ENCODE measurements around the gene FMN2.

The FMN2 gene

DNA sequence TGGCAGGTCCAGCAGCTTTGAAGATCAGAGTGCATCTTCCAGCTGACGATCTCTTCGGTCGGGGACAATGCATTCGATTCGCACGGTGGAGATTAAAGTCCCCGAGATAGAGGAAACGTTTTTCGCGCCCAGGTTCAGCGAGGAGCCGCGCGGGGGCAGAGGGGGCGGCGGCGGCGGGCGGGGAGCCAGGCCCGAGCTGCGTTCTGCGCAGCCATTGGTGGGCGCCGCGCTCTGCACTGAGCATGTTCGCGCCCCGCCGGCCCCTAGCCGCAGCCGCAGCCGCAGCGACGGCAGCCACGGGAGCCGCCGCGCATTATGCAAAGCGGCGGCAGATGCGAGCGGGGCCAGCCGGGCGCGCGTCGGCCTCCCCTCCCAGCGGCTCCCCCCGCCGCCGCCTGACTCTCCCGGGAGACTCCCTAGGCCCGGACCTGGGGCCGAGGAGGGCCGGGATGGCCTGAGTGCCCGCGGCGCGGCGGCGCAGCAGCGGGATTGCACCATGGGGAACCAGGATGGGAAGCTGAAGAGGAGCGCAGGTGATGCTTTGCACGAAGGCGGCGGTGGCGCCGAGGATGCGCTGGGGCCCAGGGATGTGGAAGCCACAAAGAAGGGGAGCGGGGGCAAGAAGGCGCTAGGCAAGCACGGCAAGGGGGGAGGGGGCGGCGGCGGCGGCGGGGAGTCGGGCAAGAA, at the start of gene FMN2:
FMN2 (plus strand) TSS at position 270 of the 687 bp plus-strand sequence; CDS start at position 497, 227 bp downstream.
- no peak for DNase-seq (ENCODE audit: low read depth in 1 of 2, low spot score in 1 of 2)

DNA sequence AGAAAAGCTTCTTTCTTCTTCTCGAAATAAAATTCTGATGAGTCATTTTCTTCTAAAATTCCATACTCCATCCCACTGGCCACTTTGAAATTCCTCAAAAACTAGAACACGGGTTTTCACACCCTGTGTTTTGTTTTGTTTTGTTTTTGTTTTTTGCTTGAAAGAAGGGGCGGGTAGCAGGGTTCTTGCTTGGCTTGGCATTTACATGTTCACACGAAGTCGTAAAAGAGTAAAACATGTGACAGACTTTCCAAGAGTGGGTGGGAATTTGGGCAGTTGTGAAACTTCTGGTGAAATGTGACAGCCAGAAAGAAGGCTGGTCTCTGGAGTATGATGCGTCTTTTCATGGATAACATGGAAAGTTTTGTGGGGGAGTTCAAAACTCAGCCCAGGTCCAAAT, 47.1 kb upstream of the FMN2 start:
- DNase-seq (ENCODE audit: low read depth in 1 of 2, low spot score in 1 of 2), result no peak

DNA sequence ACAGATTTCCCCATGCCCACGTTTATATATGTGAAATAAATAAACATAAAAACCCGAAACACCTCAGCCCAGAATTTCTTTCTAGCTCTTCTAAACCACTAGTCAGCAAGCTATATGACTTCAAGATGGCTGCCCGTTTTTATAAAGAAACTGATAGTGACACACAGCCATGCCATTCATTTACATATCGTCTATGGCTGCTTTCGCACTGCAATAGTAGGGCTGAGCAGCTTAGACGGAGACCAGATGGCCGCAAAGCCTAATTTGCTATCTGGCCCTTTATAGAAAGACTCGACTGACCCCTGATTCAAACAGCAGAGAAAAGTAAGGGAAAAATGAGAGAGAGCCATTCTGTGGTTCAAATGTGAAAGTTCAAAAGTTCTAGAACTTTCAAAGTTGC, 45.7 kb upstream of the FMN2 start:
- DNase-seq (ENCODE audit: low read depth in 1 of 2, low spot score in 1 of 2), result no peak

DNA sequence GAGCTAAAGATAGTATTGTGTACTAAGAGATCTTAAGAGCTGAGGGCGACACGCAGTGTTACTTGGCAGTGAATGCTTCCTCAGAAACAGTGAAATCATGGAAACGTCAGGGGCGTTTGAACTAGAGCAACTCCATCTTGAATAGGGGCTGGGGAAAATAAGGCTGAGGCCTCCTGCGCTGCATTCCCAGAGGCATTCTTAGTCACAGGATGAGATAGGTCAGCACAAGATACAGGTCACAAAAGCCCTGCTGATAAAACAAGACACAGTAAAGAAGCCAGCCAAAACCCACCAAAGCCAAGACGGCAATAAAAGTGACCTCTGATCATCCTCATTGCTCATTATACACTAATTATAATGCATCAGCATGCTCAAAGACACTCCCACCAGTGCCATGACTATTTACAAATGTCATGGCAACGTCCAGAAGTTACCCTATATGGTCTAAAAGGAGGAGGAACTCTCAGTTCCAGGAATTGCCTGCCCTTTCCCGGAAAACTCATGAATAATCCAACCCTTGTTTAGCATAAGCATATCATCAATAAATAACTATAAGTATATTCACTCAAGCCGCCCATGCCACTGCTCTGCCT, 37.5 kb upstream of the FMN2 start:
- DNase-seq (ENCODE audit: low read depth in 1 of 2, low spot score in 1 of 2), result no peak

DNA sequence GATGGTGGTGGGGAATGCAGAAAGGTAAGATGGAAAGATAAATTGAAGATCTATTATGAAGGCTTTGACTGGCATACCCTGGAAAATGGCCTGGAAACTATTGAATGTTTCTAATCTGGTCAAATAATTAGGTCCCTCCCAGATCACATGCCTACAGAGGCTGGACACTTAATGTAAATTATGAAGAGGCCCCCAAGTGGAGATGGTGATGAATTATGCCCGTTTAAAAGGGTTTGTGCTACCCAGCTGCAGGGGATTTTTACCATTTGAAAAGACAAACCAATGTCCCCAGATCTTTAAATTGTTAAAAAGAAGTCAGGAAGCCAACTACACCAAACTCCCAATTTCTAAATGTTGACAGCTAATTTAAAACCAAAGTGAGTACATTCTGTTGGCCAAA, 35.7 kb upstream of the FMN2 start:
- no peak for DNase-seq (ENCODE audit: low read depth in 1 of 2, low spot score in 1 of 2)

- DNase-seq (ENCODE audit: low read depth in 1 of 2, low spot score in 1 of 2), result no peak
These were observed 35.3 kb upstream of the FMN2 start for GRCh38 chr1:240056350-240056749.

DNA sequence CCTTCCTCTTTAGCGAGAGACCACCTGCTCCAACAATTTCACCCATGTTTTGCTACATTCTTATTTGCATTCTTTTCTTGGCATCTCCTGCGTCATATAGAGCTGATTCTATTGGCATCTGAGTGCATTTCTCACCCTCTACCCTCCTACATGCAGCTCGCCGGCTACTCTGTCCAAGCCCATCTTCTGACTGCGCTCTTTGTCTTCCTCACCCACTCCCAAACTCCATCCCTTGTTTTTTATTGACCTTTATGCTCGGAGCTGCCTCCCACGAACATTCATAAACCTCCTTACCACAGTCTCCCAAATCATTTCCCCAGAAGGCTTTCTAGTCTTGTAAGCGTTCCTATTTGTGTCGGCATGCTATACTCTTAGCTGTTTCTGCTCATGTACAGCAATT, 33.6 kb upstream of the FMN2 start:
- no peak for DNase-seq (ENCODE audit: low read depth in 1 of 2, low spot score in 1 of 2)

- no peak for DNase-seq (ENCODE audit: low read depth in 1 of 2, low spot score in 1 of 2)
These were observed 22.7 kb upstream of the FMN2 start for GRCh38 chr1:240068961-240069360.

- DNase-seq (ENCODE audit: low read depth in 1 of 2, low spot score in 1 of 2), result no peak
These were observed 21.5 kb upstream of the FMN2 start for GRCh38 chr1:240070188-240070587.

GRCh38 chr1:240073097-240073496, 18.6 kb upstream of the FMN2 start:
- no peak for DNase-seq (ENCODE audit: low read depth in 1 of 2, low spot score in 1 of 2)

GRCh38 chr1:240074422-240074821, 17.3 kb upstream of the FMN2 start:
- DNase-seq (ENCODE audit: low read depth in 1 of 2, low spot score in 1 of 2), result no peak

- DNase-seq (ENCODE audit: low read depth in 1 of 2, low spot score in 1 of 2), result no peak
These were observed 16.8 kb upstream of the FMN2 start for GRCh38 chr1:240074908-240075307.

GRCh38 chr1:240084337-240084736, 7.3 kb upstream of the FMN2 start:
- DNase-seq (ENCODE audit: low read depth in 1 of 2, low spot score in 1 of 2), result no peak

DNA sequence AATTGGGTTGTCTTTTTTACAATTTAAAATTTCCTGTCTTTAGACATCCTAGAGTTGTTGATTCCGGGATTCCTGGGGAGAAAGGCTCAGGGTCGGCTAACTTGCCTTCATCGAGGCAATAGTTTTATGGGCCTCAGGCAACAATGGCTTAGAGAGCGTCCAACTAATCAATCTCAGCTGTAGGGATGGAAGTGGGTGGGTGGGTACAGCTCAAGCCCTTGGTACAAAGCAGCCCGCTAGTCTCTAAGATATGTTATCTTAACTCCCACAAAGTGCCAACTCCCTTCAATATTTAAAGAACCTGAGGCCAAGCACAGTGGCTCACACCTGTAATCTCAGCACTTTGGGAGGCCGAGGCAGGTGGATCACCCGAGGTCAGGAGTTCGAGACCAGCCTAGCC, 6.9 kb upstream of the FMN2 start:
- no peak for DNase-seq (ENCODE audit: low read depth in 1 of 2, low spot score in 1 of 2)

- DNase-seq (ENCODE audit: low read depth in 1 of 2, low spot score in 1 of 2), result no peak
These were observed 5.0 kb upstream of the FMN2 start for GRCh38 chr1:240086726-240087125.

DNA sequence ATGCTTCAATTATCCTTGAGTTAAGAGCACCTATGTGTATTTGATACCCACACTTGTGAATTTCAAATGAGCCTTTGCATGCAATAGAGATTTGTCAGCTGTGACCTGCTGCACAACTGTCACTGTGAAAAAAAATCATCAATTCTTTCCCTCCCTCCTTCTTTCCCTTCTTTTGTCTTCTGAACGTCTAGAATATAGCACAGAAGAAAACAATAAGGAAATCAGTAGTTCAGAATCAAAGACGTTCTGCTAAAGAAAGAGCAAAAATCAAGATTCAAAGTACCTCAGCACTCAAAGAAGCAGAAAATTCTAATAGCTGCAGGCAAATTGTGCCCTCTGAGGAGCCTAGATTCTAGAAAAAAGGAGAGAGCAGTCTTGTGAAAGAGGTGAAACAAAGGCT, 1.7 kb upstream of the FMN2 start:
- no peak for DNase-seq (ENCODE audit: low read depth in 1 of 2, low spot score in 1 of 2)

DNA sequence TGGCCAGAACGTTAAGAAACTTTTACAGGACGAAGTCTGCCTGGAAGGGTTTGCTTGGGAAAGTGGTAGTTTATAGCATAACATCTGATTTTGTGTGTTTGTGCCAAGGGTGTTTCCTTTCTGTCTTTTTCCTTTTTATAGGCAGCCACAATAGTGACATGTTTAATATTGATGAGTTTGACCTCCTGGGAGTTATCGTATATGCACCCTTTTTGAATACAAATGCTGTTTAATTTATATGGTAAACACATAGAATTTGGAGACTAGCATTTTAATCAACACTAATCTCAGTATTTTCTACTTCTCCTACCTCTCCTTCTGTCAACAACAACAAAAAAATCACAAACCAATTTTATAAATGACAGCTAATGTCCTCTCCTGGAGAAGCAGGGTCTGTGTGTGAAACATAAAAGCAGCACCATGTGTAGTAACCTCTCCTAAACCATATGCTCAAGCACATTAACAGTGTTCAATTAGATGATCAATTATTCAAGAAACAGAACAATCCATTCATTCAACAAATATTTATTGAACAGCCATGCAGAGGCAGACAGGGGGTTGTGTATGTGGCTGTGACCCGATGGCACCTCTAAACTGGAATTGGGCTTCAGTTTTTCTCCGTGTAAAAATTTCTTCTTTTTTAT, 604 bp upstream of the FMN2 start:
- no peak for DNase-seq (ENCODE audit: low read depth in 1 of 2, low spot score in 1 of 2)

DNA sequence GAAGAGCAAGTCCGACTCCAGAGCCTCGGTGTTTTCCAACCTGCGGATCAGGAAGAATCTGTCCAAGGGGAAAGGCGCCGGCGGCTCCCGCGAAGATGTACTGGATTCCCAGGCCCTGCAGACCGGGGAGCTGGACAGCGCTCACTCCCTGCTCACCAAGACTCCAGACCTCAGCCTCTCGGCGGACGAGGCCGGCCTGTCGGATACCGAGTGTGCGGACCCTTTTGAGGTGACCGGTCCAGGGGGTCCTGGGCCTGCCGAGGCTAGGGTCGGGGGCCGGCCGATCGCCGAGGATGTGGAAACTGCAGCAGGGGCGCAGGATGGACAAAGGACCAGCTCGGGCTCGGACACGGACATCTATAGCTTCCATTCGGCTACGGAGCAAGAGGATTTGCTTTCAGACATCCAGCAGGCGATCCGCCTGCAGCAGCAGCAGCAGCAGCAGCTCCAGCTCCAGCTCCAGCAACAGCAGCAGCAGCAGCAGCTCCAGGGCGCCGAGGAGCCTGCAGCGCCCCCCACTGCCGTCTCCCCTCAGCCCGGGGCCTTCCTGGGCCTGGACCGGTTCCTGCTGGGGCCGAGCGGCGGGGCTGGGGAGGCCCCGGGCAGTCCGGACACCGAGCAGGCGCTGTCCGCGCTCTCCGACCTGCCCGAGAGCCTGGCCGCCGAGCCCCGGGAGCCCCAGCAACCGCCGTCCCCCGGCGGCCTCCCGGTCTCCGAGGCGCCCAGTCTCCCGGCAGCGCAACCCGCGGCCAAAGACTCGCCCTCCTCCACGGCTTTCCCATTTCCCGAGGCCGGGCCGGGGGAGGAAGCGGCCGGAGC, 827 bp downstream of the FMN2 start:
- DNase-seq (ENCODE audit: low read depth in 1 of 2, low spot score in 1 of 2), result no peak

- DNase-seq (ENCODE audit: low read depth in 1 of 2, low spot score in 1 of 2), result no peak
These were observed 1.7 kb downstream of the FMN2 start for GRCh38 chr1:240093120-240093961.

DNA sequence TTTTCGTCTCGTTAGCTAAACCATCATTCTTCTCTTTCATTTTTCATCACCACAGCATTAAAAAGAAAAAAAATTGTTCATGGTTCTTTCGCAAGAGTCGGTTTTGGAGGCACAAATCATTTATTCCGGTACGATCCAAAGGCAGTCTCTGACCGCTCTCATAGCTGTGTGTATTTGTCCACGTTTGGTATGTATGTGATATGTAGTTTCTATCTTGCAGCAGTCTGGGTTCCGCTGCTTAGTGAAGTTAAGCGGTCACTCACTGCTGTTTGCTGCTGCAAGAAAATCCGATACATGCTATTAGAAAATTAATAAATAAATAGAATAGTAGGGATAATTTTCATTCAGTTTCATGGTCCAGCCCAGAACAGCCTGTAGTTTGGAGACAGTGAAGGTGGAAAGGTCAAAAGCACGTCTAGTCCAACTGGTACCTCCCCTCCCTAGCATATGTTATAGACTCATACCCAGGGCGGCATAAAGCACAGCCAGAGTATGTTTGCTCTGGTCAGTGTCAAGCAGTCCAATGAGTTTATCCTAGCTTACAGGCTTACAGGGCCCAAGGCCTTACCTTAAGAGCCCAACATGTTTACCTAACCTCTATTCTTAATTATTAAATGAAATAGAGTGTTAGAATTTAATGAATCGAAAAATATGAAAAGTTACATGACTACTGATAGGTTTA, 2.5 kb downstream of the FMN2 start:
- DNase-seq (ENCODE audit: low read depth in 1 of 2, low spot score in 1 of 2), result no peak

Measured in activated CD4-positive, alpha-beta T cell treated with anti-CD3 and anti-CD28 coated beads, Interleukin-2, amount 50 U/mL, for 24 hours (primary cell).